GM21447 (cell line): ENCODE results near the gene HAS3.
"Not testable (repeated sequence)": the region's sequence is repeated elsewhere in the genome, so short reads cannot be mapped to it uniquely, and the experiment has no call there.

ENCODE experiments used
- ATAC-seq: cut with Tn5 transposase; IDR thresholded peaks from one replicate; pipeline ENCODE4 v1.9.1; 2021; ENCODE audit not compliant: unreplicated experiment

HAS3 gene, protein sequence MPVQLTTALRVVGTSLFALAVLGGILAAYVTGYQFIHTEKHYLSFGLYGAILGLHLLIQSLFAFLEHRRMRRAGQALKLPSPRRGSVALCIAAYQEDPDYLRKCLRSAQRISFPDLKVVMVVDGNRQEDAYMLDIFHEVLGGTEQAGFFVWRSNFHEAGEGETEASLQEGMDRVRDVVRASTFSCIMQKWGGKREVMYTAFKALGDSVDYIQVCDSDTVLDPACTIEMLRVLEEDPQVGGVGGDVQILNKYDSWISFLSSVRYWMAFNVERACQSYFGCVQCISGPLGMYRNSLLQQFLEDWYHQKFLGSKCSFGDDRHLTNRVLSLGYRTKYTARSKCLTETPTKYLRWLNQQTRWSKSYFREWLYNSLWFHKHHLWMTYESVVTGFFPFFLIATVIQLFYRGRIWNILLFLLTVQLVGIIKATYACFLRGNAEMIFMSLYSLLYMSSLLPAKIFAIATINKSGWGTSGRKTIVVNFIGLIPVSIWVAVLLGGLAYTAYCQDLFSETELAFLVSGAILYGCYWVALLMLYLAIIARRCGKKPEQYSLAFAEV

DNA sequence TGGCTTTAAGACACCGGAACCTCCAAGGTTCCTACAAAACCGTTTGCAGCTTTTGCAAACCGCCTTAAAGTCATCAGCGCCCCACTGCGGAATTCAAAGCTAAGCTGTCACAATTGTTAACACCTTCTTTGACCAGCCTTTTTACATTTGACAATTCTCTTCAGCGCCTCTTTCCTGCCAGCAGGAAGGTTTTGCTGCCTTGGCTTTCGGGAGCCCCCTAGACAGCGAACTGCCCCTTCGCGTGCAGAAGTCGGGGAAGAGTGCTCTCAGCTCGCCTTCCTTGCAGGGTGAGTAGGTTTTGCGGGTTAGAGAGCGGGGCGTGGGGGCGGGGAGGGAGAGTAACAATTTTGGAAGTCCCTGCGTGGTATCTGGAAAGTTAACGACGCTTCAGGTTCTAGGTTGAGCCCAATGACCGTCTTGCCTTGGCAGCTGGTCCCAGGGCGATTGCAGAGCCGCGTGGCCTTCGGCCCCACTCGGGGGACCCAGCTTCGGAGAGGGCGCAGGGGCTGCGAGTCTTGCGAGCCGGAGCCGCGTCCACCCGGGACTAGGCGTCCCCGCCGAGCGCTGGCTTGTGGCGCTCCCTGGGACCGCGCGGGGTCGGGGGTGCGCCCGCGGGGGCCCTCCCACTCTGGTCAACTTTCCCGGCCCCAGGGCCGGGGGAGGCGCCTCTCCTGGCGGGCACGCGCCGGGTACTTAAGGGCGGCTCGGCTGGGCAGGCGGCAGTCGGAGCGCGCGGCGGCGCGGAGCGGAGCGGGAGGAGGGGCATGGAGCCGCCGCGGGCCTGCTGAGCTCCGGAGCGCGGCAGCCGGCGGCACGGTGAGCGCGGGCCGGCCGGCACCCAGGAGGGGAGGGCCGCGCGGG lies at the start of gene HAS3:
HAS3 (plus strand) TSS at position 153 of the 861 bp plus-strand sequence. CDS start 3,743 bp downstream, outside the sequence.
- ATAC-seq = no peak

DNA sequence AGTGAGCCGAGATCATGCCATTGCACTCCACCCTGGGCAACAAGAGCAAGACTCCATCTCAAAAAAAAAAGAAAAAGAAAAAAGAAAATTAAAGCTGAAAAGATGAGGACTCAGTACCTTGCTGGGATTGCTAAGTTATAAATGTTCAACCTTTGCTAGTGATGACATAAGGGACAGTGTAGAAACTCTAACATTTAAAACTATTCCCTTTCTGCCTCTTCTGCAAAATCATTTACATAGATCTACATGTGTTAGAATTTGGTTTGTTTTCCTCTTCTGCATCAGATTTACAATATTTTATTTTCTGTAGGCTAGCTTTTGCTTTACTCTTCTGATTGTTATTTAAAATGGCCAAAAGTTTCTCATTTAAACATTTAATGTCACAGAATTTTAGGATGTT lies 49.5 kb upstream of the HAS3 start:
- ATAC-seq = no peak

DNA sequence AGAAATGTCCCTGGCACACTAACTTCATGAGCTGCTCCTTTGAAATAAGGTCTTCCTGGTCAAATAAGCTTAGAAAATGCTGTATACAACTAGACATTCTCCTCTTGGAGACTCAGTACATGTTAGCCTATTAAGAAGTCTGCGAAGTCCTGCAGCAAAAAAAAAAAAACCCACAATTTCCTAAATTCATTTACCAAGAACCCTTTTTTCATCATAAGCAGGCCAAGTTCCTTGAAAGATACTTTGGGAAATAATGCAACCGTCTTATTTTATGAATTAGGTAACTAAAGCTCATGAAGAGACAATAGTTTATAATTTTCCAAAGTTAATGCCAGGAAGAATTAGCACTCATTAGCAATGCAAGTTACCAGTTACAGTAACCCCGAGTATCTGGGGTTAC lies 49.0 kb upstream of the HAS3 start:
- no peak for ATAC-seq

DNA sequence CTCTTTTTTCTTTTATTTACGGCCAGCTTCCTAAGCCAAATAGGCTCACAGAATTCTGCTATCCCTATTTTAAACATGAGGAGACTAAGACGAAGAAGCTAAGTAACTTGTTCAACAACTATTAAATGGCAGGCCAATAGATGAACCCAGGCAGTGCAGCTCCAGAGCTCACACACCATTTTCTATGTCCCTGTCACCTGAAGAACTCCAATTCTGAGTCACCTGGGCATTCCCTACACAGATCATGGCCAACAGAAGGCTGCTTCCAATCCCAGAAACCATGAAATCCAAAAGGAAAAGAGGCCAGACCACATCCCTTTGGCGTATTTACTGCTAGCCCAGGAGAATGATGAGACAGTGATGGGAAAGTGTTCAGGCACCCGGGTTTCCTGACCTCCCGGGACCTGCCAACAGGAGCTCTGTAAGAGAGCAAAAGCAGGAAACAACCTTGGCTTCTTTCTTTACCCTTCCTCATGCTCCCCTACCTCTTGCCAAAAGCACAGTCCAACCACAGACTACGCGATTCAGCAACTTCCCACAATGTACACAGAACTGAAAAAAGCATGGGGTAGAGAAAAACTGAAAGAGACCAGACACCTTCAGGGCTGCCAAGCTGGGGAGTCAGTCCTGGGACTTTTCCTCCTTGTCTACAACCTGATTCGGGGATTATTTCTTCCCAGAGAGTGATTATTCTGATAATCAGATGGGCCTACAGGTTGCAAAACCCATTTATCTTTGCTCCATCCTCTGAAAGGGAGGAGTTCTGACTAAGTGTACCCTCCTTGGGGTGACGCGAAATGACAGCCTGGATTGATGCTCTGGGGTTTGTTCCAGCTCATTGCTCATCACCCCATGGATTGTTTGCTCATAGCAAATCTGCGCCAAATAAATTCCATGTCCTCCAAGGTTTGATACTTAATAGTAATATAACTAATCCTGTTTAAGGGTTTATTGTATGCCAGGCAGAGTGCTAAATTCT lies 47.8 kb upstream of the HAS3 start:
- ATAC-seq = no peak

DNA sequence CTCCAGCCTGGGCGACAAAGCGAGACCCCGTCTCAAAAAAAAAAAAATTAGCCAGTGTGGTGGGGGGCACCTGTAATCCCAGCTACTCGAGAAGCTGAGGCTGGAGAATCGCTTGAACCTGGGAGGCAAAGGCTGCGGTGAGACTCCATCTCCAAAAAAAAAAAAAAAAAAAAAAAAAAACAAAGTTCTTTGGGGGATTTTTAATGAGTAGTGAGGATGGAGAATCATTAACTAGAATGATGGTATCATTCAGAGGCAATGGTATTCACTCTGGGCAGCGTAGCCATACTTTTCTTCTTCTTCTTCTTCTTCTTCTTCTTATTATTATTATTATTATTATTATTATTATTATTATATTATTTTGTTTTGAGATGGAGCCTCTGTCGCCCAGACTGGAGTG lies 42.0 kb upstream of the HAS3 start:
- not testable (repeated sequence) for ATAC-seq

DNA sequence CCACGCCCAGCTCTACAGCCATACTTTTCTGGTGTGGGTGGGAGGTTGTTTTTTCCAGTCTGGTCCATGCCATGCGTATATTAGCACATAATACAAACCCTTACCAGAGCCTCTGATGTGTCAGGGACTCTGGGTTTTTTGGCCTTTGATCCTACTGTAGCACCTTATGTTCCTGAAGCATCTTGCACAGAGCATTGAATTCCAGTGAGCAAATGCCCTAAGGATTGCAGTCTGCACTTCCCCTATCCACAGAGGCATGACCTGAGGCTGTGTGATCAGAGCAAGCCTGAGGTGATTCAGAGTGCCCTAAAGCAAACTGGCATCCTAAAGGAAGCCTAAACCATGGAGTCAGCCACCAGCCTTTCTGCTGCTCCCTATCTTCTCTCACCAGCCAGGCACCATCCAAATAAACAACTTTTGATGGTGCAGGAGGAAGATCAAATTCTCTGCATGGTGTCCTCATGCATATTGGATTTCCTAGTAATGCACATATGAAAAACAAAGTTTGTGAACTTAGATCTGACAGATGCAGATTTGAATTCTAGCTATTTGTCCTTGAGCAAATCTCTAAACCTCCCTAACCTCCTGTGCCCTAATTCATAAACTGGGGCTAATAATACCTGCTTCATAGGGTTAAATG lies 41.2 kb upstream of the HAS3 start:
- ATAC-seq = no peak

DNA sequence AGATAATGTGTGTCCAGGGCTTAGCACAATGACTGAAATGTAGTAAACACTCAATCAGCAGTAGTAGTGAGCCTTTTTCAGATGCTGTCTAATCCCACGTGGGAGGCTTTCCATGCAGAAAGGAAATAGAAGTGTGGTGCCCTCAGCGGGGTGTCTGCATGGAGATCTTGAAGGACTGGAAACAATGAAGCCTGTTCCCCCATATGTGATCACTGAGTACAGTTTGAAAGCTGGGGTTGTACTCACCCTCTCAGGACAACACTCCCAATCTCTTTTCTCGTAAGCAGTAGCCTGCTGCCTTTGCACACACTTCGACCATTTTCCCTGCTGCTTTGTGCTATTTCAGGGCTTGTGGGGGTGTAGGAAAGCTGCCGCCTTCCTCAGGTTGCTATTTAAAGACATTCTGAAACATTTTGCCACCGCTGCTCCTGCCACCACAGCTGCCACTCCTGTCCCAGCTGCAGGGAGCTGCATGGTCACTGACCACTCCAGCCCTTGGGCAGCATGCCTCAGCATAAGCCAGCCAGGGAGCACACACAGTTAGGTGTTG lies 40.6 kb upstream of the HAS3 start:
- ATAC-seq = no peak

DNA sequence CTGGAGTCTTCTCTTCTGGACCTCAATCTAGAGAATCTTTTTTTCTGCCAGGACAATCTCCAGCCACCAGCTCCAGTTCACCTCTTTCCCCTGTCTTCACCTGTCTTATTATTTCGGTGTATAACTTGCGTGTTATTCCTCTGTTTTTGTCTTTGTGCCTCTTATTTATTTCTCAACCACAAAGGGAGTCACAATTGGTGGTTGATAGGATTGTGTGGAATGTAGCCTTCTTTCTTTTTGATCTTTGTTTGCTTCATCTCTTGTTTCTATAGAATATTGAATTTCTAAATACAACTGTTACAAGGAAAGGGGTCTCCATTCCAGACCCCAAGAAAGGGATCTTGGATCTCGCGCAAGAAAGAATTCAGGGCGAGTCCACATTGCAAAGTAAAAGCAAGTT lies 35.9 kb upstream of the HAS3 start:
- ATAC-seq = no peak

DNA sequence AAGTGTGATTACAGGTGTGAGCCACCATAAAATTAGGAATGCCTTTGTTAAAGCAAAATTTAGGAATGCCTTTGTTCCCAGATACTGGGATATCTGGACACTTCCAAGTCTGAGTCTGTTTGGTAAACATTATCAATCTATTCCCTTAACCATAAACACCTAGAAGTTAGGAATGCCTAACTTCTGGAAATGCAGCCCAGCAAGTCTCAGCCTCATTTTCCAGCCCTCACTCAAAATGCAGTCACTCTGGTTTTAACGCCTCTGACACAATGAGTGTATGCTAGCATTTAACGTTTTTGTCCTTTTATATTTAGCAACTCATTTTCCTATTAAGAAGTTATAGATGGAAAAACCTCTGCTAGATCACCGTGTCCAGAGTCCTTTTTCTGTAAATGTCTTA lies 34.4 kb upstream of the HAS3 start:
- no peak for ATAC-seq

DNA sequence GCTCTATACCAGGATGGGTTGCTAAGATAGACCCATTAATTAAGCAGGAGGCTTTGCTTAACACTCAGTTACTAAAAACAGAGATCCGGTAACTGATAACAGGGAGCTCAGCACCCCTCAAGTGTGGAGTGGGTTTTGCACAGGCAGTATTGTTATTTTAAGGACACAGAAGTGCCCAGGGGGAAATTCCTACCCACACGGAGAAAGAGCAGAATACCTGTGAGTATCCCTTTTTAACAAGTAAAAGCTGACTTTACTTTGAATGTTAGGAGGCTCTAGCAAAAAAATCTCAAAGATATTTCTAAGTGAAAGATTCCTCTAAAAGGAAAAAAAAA lies 32.8 kb upstream of the HAS3 start:
- ATAC-seq = no peak

DNA sequence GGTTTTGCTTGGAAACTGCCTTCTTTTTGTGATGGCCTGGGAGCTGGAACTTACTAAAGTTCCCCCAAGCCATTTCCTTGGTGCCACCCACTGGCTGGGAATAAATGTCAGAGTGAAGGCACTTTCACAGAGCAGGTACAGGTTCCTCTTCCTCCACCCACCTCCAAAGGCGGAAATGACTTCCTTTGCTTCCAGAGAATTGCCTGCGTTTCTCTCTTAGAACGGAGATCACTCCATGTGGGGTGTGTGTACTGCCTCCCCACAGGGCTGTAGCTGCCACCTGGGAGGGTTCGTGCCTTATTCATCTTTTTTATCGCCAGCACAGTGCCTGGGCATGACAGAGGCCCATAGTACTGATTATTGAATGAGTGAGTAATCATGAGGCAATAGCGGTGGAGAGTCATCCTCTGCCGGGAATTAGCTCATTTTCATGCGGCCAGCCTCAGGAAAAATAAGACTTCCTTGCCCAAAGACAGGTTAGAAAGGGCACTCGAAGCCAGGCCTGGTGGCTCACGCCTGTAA lies 32.2 kb upstream of the HAS3 start:
- no peak for ATAC-seq

DNA sequence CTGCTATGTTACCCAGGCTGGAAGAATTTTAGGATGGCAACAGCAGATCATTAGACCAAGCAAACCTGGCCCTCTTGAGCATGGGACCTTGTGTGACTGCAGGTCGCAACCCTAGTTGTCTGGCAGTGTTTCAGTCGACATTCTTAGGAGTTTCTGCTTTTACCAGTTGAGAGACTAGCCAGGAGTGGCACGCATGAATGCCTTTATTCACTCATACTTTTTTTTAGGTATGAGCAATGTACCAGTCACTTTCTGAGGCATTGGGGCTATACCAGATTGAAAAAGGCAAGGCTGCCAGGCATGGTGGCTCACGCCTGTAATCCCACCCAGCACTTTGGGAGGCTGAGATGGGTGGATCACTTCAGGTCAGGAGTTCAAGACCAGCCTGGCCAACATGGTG lies 28.2 kb upstream of the HAS3 start:
- no peak for ATAC-seq

DNA sequence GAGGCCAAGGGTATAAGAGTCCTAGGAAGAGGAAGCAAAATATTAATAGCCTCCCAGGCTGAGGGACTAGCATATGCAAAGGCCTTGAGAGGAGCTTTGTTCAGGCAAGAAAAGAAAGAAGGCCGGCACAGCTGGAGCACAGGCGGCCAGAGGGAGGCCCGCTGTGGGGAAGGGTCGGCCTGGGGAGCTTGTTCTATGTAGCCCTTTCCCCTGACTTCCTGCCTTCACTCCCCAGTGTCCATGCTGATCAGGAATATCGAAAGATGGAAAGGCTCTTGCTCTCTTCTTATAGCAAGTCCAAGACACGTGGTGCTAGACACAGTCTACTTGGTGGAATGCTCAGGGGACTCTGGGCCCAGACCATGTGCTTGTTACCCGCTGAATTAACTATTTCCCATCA lies 27.4 kb upstream of the HAS3 start:
- ATAC-seq = no peak

DNA sequence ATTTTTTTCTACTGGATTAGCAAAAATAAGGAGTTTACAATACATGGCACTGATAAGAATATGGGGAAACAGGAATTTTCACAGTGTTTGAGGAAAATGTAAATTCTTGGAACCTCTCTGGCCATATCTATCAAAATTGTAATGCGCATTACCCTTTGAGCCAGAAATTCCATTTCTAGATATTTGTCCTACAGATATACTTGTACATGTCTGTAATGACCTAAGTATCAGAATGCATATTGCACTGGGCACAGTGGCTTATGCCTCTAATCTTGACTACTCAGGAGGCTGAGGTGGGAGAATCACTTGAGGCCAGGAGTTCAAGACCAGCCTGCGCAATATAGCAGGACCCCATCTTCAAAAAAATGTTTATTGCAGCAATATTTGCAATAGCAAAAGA lies 25.8 kb upstream of the HAS3 start:
- no peak for ATAC-seq

DNA sequence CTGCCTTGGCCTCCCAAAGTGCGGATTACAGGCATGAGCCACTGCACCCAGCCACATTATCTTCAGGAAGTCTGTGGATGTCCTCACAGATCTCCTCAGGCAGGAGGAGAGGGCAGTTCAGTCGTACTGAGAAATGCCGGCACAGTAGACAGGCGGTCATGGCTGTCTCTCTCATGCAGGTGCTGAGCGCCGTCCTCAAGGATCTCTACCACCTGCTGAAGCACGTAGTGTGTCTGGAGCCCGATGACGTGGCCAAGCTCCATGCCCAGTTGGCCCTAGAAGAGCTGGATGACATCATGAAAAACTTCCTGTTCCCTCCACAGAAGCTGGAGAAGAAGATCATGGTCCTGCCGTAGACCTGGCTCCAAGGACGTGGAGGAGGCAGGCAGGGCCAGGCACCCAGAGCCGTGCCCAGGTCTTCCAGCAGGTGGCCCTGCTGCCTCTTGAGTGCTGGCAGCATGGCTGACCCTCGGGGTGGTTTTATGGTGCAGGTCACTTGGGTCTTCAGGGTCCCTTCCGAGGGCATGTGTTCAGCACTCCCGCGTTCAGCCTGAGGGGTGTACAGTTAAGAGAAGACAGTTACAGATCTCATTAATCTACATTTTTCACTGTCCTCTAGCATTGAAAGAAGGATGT lies 22.0 kb upstream of the HAS3 start:
- no peak for ATAC-seq

DNA sequence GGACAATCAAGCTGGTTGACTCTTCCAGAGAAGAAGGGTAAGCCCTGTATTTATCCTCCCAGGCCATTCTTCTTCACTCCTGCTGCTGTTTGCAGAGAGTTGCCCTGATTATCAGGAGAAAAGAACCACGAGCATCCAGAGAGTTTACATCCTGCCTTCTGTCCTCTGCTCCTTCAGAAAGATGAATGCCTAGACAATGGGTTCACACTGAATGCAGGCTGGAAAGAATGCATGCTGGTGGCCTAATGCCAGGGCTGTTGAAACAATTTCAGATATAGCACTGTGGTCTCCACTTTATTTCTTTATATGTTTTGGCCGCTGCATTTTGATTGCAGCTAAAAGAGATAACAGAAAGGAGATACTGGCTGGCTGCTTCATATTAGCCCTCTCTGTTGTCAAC lies 21.2 kb upstream of the HAS3 start:
- no peak for ATAC-seq

DNA sequence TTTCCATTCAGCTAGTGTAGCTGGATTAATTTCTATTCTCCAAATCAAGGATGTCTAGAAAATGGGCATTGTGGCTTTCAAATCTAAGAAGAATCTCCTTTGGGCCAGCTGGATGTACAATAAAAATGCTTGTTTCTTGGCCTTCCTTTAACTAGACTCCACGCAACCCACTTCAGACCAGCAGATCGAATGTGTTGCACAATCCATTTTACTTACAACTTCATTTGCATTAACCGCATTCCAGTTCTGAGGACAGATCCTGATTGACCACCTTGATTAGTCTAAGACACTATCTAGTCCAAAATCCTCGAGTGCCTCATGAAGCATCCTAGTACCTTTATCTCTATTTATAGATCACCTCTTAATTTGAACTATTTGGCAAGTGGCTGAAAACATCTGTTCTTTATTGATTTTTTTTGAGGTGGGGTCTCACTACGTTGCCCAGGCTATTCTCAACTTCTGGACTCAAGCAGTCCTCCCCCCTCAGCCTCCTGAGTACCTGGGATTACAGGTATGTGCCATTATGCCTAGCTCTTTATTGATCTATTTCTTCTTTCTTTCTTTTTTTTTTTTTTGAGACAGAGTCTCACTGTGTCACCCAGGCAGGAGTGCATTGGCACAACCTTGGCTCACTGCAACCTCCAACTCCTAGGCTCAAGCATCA lies 20.3 kb upstream of the HAS3 start:
- ATAC-seq = no peak

DNA sequence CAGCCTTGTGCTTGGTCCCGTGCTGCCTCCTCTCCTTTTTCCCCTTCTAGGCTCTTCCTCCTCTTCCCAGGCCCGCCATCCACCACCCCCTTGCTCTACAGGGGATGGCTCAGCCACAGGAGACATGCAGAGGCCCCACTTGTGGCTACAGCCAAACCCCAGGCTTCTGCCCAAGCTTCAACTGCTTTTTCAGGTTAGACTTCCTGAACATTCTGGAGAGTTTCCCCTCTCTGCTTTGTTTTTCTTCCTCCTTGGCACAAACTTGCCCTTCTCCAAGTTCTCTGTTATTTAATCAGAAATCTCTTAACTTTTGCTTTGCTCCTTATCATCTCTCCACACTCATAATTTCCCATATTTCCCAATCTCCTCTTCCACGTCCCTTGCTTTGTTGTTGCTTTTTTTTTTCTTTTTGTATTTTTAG lies 18.3 kb upstream of the HAS3 start:
- no peak for ATAC-seq

DNA sequence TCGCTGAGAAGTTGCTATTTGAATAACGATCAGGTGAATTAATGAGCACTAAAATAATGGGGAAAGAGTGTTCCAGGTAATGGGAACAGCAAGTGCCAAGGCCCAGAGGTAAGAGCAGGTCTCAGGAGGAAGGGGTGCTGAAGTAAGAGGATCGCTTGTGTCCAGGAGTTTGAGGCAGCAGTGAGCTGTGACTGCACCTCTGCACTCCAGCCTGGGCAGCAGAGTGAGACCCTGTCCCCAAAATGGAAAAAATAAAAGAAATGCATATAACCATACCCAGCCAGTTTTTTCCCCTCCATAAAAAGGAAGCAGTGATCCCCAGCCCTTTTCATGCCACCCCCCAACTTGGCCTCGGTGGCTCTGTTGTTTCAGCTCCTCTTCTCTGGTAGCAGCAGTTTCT lies 16.8 kb upstream of the HAS3 start:
- no peak for ATAC-seq
